HG03432 (cell line): ENCODE measurements around the gene FAM3A.
"Not testable (repeated sequence)": the region's sequence is repeated elsewhere in the genome, so short reads cannot be mapped to it uniquely, and the experiment has no call there.

Source experiments
- ATAC-seq: cut with Tn5 transposase; IDR thresholded peaks from one replicate; pipeline ENCODE4 v1.9.1; 2021; ENCODE audit warnings: mild to moderate bottlenecking, moderate library complexity; ENCODE audit not compliant: unreplicated experiment

The FAM3A gene, protein sequence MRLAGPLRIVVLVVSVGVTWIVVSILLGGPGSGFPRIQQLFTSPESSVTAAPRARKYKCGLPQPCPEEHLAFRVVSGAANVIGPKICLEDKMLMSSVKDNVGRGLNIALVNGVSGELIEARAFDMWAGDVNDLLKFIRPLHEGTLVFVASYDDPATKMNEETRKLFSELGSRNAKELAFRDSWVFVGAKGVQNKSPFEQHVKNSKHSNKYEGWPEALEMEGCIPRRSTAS

DNA sequence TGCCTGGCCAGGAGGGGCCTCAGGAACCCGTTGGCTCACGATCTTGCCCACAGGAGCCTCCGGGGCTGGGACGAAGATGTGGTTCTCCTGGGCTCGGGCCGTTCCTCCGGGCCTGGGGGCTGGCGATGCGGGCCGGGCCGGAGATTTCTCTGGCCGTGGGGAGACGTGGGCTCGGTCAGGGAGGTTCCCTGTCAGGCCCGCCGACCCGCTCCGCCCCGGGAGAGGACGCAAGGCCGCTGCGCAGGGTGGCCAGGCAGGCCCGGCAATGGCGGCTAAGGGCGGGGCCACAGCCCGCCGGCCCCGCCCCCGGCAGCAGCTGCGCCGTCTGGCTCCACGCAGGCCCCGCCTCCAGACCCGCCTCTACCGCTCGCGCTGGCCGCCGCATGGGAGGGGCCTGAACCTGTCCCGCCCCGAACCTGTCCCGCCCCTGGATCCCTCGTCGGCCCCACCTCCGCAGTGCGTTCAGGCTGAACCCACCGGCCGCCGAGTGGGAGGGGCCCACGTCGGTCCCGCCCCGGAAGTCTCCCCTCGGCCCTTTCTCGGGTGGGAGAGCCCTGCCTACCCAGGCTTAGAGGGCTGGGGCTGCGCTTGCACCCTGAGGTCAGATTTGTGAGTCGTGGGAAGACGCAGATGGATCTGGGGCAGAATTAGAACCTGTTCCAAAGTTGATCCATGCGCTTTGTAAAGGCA is at the start of gene FAM3A:
FAM3A (minus strand) TSS at position 267 of the 690 bp plus-strand sequence. CDS start 460 bp downstream, outside the sequence.
- peak; percentile 92 for ATAC-seq

GRCh38 chrX:154562295-154562694 is 46.3 kb upstream of the FAM3A start:
- ATAC-seq, result not testable (repeated sequence)

GRCh38 chrX:154560326-154560725 is 44.3 kb upstream of the FAM3A start:
- ATAC-seq, result not testable (repeated sequence)

- ATAC-seq, result not testable (repeated sequence)
Observed at GRCh38 chrX:154558896-154559295, 42.9 kb upstream of the FAM3A start.

GRCh38 chrX:154558060-154558690 is 42.1 kb upstream of the FAM3A start:
- ATAC-seq, result not testable (repeated sequence)

- ATAC-seq, result not testable (repeated sequence)
Observed at GRCh38 chrX:154552112-154552806, 36.2 kb upstream of the FAM3A start.

- no peak for ATAC-seq
Observed at GRCh38 chrX:154549766-154550165, 33.7 kb upstream of the FAM3A start.

GRCh38 chrX:154548028-154548316 is 31.9 kb upstream of the FAM3A start:
- ATAC-seq, result no peak

GRCh38 chrX:154547245-154548027 is 31.4 kb upstream of the FAM3A start, which contains the start of gene IKBKG:
TSS of gene IKBKG (plus strand) at chrX:154547620. CDS start at chrX:154552003, 4,383 bp downstream.
- peak; percentile 85 for ATAC-seq

DNA sequence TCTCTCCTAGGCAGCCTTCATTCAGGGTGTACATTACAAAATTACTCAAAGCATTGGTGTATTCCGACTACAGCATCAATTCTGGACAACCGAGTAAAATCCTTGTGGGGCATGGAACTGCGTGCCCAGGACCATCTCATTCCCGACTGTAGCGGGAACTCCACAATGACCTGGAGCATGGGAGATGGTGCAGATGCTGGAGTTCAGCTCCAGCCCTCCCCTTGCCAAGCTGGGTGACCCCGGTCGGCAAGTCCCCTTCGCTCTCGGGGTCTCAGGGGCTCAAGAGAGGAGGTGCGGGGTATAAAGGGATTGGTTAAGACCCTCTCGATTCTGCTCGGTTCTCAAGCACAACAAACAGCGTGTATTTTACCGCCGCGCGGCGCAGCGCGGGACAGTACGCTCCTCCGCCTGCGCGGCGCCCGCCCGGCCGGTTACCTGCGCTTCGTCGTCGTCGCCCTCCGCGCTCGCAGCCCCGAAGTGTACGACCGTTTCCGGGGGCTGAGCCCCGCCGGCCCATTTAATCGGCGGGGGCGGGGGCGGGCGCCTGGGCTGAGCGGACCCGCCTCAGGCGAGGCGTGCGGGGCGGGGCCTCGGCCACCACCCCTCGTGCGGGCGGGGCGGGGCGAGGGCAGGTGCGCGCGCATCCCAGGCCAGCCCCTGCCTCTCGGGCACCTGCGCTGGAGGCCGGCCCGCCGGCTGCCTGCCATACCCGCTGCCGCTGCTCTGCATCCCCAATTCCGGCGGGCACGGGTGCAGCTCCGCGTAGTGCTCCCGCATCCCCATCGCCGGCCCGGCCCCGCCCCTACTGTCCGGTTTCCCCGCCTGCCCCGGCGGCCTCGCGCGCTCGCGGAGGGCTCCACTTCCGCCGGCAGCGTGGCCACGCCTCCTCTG is 30.6 kb upstream of the FAM3A start, which contains the start of gene G6PD:
G6PD (minus strand) TSS at position 493 of the 891 bp plus-strand sequence. CDS start 691 bp downstream, outside the sequence.
- peak; percentile 51 for ATAC-seq

GRCh38 chrX:154545673-154546274 is 29.7 kb upstream of the FAM3A start:
- no peak for ATAC-seq

GRCh38 chrX:154542723-154543424 is 26.8 kb upstream of the FAM3A start:
- ATAC-seq, result no peak

DNA sequence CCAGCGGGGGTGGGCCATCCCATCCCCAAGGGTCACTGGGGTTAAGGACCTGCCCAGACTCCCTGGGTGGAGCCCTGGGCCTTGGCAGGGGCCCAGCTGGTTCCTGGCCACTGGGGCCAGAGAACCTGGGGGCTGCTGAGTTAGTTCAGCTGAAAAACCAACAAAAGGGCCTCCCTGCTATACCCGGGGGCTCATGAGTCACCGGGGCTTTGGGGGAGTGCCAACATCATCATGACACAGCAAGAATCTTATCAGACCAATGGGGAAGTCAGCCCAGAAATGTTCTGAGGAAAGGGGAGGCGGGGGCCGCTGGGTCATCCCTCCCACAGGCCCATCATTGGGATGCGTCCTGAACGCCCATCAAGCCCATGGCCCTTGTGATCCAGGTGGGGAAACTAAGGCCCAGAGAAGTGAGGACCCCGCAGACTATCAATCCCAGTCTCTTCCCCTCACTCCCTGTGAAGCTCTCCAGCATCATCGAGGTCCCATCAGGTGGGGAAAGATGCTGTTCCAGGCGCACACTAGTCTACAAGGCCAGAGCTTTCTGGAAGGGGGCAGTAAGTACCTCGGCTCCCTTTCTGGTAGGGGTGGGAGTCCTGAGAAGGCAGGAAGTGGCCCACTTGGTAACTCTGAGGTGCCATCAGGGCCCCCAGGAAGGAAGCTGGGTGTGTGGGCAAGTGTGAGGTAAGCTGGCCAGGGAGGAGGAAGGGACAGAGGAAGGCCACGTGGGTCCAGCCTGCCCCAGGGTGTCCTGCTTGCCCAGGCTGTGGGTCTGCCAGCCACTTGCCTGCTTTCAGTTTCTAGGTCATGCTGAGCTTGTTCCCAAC is 26.1 kb upstream of the FAM3A start:
- ATAC-seq, result no peak

GRCh38 chrX:154541589-154541895 is 25.5 kb upstream of the FAM3A start:
- ATAC-seq, result no peak

DNA sequence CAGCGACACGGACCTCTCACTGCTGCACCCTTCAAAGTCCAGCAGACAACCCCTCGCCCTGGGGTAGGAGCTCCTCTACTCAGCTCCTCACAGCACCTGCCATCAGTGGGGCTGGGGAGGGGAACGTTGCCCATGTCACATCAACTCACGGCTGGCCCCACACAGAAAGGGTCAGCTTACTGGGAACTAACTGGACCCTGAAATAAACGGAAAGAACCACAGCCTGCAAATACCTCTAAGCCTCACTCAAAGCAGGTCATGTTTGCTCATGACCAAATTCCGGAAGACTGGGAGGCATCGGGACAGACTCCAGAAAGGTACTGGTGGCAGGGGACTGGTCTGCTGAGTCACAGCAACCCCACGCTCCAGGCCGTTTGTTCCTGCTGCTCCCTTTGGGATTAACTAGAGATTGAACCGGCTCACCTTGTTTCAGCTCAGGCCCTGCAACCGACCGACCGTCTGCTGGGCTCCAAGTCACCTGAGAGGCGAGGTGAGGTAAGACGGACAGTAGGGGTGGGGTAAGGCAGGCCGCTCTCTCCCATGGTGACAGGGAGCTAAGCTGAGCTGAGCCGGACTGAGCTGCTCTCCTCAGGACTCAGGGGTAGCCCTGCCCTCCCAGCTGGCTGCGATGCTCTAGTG is 25.0 kb upstream of the FAM3A start:
- ATAC-seq, result no peak

GRCh38 chrX:154540365-154540764 is 24.3 kb upstream of the FAM3A start:
- ATAC-seq, result not testable (repeated sequence)

GRCh38 chrX:154539077-154539476 is 23.0 kb upstream of the FAM3A start:
- ATAC-seq, result no peak
